HG03460 (cell line): Measurements from ENCODE around the gene KRTAP4-11.
"Not testable (repeated sequence)": the region's sequence is repeated elsewhere in the genome, so short reads cannot be mapped to it uniquely, and the experiment has no call there.

Experiments
- ATAC-seq: cut with Tn5 transposase; IDR thresholded peaks from one replicate; pipeline ENCODE4 v1.9.1; 2021; ENCODE audit not compliant: unreplicated experiment

Gene KRTAP4-11

DNA sequence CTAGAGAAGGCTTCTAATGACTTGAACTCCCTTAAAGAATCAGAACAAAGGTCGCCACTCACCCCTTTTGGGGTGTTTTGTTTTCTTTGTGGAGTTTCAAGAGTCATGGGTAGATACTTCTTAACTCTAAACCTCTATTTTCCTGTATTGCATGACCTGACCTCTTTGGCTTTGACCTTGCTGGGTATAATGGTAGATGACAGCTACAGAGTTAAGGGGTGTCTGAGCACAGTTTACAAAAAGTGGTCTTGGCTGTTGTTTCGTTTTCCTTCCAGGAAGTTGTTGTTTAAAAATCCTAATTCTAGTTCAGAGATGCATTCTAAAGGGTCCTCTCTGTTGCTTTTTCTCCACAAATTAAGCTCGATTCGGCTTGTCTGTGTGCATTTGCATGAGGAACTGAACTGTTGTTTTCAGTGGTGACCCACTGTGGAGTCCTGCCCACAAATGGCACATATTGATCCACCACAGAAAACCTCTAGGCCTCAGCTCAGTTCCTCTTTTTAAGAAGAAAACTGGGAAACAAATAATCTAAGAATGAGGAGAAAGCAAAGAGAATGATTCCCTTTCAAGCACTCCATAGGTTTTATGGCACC lies 29.3 kb downstream of the KRTAP4-11 start:
- not testable (repeated sequence) for ATAC-seq

DNA sequence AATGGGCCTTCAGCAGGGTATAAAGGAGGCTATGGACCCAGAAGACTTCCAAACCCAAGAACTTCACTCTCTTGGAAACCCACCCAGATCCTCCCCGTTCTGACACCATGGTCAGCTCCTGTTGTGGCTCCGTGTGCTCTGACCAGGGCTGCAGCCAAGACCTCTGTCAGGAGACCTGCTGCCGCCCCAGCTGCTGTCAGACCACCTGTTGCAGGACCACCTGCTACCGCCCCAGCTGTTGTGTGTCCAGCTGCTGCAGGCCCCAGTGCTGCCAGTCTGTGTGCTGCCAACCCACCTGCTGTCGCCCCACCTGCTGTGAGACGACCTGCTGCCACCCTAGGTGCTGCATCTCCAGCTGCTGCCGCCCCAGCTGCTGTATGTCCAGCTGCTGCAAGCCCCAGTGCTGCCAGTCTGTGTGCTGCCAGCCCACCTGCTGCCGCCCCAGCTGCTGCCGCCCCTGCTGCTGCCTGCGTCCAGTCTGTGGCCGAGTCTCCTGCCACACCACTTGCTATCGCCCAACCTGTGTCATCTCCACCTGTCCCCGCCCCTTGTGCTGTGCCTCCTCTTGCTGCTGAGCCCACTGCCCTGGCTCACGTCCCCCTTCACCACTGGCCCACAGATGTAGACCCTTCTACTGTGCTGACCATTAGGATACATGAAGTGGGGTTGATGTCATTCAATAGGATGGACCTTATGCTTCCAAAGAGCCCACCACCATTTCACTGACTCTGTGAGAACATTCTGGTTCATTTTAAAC lies 33.9 kb downstream of the KRTAP4-11 start, which contains the start of gene KRTAP4-7:
TSS of gene KRTAP4-7 (plus strand) at position 51 of the 757 bp plus-strand sequence. CDS start at position 108, 57 bp downstream.
- ATAC-seq, result not testable (repeated sequence)

DNA sequence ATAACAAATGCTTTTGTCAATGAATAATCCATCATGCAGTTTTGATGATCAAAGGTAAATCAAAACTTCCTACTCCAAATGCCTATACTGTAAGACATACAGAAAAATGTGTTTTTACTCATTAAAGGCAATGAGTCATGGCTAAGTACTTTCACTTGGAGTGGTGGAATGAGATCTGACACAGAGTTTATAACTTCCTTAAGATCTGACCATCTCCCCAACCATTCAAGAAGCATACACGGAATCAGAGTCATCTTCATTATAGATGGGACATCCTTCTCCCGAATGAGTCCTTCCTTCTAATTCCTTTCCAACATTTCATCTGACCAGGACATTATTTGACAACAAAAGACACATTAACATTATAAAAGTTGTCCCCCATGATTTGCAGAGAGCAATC lies 34.7 kb downstream of the KRTAP4-11 start:
- not testable (repeated sequence) for ATAC-seq

DNA sequence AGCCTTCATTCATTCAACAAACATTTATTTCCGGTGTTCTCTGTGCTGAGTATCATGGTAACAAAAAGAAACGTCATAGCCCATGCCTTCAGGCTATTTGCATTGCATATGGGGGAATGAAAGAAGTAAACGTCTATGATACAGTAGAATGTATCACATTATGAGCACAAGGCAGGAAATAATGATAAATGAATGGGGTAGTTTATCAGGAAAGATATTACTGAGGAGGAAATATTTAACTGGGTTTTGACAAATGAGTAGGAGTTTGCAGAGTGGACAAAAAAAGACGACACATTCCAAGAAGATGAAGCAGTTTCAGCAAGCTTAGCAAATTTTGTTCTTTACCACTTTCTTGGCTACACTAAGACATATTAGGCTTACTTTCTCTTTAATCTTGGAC lies 35.5 kb downstream of the KRTAP4-11 start:
- ATAC-seq, result no peak

DNA sequence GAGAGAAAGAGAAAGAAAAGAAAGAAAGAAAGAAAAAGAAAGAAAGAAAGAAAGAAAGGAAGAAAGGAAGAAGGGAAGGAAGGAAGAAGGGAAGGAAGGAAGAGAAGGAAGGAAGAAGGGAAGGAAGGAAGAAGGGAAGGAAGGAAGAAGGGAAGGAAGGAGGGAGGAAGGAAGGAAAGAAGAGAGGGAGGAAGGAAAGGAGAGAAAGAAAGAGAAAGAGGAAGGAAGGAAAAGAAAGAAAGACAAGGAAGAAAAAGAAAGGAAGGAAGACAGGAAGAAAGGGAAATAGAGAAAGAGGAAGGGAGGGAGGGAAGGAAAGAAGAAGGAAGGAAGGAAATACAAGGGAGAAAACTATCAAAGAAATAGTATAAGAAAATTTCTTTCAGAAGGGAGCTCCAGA lies 41.4 kb downstream of the KRTAP4-11 start:
- ATAC-seq, result no peak

DNA sequence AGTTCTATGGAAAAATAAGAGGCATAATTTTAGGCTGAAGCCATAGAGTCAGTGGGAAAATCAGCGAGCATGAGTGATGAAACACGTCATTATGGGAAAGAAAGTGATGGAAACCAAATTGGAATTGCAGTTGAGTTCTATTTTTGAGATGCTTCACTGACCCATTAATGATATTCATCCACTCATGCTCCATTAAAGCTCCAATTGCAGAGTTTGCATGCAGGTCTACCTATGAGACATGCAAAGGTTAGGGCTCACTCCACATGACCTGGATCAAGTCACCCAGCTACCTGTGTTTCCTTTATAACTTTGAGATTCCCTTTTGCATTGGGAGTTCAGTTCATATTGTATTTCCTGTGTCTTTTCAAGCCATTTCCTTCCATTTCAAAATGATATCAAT lies 44.5 kb downstream of the KRTAP4-11 start:
- ATAC-seq, result no peak

DNA sequence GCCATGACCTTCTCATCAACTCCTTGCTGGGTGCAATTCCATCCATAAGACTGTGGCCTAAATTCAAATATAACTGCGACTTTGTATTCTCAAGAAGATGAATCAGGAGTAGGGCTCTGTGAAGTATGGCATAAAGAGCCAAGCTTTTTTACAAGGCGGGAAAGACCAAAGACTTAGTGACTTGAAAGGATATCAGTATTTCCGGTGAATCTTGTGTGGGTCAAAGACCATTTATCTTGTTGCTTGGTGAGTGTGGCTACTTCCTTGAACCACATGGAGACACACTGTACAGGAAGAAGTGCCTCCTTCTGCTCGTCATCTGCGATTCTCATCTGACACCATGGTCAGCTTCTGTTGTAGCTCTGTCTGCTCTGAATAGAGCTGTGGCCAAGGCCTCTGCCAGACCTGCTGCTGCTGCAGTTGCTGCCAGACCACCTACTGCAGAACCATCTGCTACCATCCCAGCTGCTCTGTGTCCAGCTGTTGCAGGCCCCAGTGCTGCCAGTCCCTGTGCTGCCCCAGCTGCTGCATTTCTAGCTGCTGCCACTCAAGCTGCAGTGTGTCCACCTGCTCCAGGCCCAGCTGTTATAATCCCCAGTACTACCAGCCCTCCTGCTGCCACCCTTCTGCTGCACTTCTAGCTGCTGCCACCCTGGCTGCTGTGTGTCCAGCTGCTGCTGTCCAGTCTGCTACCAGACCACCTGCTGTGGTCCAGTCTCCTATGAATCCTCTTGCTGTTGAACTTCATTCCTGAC lies 46.4 kb downstream of the KRTAP4-11 start:
- ATAC-seq, result no peak

DNA sequence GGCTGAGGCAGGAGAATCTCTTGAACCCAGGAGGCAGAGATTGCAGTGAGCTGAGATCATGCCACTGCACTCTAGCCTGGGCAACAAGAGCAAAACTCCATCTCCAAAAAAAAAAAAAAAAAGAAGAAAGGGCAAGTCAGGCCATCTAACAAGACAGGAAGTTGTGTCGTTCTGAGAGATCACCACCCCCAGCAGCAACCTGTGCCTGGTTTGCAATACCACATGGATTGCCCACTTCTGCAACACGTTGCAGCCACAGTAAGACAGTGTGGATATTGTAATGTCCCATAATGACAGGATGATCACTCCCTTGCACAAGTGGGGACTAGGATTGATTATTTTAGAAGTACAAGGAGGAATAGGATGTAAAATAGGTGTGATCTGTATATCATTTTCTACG lies 49.1 kb downstream of the KRTAP4-11 start:
- no peak for ATAC-seq

DNA sequence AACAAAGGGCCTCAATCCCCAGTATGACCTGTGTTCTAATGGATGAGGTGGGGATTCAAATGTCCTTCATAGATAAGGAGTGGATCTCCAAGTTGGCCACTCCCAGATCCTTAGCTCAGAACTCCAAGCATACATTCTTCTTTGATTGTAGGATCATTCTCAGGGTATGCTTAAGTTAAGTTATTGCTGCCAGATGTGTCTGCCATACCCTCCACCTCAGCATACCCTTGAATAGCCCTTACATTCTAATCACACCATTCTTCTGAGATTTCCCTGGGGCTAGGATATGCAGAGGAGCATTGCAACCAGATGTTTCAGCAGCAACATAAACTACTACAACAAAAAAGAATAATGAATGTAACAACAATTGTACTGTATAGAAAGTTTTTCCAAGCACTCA lies 50.9 kb downstream of the KRTAP4-11 start:
- ATAC-seq, result no peak
